Stimulated activated CD4-positive, alpha-beta T cell treated with anti-CD3 and anti-CD28 coated beads, Interleukin-15, amount 100 ng/mL, for 24 hours (primary cell): ENCODE results near the gene RBP5.

Source experiments
- DNase-seq: peaks from one replicate; pipeline ENCODE4 v3.0.0-alpha.2; 2020

RBP5 gene, protein sequence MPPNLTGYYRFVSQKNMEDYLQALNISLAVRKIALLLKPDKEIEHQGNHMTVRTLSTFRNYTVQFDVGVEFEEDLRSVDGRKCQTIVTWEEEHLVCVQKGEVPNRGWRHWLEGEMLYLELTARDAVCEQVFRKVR

DNA sequence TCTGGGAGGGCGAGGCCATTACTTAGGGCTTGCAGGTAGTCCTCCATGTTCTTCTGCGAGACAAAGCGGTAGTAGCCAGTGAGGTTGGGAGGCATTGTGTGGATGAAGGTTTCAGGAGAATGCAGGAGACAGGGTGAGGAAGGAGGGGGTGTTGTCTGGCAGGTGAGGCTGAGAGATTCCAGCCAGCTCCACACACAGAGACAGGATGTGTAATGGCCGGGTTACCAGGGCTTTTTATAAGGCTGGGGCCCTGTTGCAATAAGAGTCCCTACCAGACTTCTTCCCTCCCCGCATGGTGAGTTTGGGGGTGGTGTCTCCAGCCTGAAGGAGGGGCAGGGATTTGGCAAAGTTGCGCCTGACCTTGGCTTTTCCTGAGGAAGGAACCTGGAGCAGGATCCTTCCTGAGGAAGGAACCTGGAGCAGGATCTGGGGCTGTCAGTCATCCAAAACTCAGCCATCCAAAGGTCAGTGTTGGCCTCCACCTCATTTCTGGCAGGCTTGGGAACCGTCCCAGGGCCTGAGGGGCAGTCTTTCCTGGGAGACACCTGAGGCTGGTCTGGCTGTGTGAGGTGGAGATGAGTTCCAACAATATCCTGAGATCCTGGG is at the start of gene RBP5:
RBP5 (minus strand) TSS at position 209 of the 606 bp plus-strand sequence; CDS start at position 95, 114 bp downstream.
- no peak for DNase-seq

DNA sequence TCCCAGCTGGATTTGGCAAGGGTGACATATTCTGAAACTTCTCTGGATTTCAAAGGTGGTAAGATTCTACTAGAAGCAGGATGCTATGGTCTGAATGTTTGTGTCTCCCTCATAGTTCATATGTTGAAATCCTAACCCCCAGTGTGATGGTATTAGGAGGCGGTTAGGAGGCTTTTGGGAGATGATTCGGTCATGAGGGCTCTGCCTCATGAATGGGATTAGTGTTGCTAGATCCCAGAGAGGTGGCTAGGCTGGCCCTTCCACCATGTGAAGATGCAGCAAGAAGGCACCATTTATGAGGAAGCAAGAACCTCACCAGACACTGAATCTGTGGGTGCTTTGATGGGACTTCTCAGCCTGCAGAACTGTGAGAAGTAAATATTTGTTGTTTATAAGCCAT is 49.8 kb upstream of the RBP5 start:
- DNase-seq, result no peak

DNA sequence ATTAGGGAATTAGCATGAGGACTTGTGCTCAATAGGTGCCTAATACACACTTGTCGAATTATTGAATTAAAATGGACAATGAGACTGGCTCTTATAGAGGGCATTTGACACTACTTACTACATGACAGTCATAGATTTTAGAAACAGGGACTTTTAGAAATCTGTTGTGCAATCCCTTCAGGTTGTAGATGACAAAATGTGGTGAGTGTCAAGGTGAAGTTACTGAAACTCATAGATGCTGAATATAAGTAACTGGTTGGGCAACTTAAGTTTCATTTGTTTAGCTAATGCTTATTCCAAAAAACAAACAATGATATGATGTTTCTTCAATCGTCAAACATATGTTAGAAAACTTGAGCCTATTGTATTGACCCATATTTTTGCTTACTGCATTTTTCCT is 47.9 kb upstream of the RBP5 start:
- no peak for DNase-seq

DNA sequence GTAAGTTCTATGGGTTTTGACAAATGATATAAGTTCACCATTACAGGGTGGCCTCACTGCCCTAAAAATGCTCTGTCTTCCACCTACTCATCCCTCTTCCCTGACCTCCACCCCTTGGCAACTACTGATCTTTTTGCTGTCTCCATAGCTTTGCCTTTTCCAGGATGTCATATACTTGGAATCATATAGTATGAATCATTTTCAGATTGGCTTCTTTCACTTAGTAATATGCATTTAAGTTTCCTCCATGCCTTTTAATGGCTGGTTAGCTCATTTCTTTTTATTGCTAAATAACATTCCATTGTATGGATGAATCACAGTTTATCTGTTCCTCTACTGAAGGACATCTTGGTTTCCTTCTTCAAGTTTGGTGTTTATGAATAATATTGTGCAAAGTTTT is 46.8 kb upstream of the RBP5 start:
- DNase-seq, result no peak

DNA sequence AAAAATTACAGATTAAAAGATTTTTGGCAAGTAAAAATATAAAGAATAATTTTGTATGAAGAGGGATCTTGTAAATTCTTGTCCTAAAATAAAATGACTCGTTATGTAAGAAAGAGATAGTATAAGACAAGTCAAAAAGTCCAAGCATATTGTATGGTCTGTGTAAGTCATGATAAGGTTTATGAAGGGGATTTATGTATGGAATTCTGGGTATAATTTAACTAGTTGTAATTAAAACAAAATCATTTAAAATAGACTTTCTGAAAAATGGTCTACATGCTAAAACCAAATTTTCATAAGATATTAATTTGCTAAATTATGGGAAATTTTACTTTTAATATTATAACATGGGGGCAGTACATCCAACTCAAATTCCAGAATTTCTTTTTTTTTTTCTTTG is 43.2 kb upstream of the RBP5 start:
- DNase-seq, result no peak

DNA sequence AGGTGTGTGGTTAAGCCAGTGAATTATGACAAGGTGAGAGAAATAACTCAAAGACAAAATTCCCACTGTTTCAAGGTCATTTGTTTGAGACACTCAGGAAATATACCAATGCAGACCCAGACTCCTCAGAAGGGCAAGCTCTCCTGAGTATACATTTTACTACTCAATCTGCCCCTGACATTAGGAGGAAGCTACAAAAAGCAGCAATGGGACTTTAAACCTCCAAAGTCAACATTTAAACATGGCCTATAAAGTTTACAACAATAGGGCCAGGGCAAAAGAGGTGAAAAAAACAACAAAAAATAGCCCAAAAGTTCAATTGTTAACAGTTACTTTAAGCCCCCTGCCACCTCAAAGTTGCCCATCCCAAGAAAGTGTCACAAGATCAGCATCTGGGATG is 41.3 kb upstream of the RBP5 start:
- DNase-seq, result no peak

DNA sequence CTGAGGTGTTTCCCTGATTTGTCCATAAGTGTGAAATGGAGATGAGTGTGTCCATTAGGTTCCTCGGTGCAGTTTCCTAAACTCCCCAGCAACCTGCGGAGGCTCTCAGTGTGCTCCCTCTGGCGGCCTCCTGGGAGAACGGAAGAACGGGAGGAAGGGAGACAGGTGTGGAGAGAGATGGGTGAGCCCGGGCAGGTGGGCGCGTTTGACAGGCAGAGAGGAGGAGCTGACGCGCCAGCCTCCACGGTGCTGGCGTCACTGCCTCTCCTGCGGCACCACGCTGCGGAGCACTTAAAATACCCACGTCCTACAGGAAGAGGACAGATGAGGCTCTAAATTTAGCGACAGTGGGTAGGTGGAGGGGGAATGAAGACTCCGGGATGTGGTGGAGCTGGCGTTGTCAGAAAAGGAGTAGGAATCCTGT is 34.0 kb upstream of the RBP5 start:
- peak; percentile 53 for DNase-seq

DNA sequence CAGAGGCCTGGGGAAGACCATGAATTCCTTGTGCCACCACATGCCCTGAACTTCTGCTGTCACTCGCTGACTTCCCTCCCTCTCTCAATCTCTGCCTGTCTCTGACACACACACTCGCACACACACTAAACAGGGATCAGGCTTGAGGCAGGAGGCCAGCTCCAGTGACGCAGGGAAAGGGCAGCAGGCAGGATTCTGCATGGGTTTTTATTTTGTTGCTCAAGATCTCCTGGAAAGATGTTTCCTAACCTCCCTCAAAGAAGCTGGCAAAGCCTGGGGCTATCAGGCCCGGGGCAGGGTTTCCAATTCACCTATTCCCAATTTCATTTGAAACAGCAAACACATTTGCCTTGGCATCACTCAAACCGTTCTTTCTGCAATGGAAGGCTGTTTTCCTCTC is 33.1 kb upstream of the RBP5 start:
- no peak for DNase-seq

DNA sequence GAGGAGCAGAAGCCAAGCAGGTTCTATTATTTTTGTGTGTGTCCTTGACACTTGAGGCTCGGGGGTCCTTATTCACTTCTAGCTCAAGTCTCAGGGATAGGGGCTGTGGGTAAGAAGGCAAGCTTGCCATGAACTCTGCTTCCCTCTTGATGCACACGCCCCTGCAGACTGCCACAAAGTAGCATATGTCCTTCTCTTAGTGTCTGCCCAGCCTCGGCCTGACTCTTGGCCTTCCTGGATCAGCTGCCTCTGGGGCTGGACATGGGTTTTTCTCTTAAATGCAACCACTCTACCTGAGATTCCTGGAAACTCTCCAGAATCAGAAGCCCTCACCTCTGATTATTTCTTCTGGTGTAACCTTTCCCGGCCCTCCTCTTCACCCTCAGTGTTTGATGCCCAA is 32.6 kb upstream of the RBP5 start:
- DNase-seq, result no peak

DNA sequence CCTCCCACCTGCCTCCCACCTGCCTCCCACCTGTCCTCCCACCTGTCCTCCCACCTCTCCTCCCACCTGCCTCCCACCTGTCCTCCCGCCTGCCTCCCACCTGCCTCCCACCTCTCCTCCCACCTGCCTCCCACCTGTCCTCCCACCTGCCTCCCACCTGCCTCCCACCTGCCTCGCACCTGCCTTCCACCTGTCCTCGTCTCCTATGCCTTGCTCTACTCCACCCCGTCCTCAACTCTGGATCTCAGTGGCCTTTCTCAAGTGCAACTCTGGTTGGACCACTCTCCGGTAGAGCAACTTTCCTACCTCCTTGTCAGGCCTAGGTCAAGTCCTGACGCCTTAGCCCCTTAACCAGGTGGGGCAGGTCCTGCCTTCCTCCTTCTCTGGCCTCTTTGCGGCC is 31.5 kb upstream of the RBP5 start:
- DNase-seq, result no peak

DNA sequence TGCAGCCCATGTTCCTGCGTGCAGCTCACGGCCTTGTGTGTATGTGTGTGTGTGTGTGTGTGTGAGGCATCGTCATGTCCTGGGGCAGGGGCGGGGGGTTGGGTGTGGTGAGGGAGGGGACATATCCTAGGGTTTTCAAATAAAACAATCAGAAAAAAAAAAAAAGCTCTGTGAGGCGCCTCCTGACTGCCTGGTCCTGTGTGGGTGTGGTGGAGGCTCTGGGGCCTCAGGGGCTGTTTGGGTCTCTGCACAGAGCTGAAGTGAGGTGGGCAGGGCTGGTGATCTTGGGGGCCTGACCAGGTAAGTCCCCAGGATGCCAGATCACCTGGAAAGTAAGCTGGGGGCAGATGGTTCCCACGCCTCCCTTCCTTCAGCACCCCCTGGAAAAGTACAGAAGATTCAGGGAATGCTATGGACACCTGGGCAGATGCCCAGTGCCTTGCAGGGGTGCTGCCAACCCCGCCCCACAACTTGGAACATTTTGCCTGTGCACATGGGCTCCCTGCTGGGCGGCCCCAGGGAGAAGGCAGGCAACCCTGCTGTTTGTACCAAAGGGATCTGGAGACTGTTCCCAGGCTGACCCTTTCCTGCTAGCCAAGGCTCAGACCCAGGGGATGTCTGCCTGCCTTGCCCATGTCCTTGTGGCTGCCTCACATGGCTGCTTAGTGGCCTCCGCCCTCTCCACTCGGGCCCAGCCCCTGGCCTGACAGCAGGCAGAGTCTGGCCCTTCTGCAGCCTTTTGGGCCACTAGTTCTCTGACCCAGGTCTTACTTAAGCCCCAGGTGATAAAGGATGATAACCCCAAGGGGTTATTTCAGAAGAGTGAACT is 30.3 kb upstream of the RBP5 start:
- no peak for DNase-seq

DNA sequence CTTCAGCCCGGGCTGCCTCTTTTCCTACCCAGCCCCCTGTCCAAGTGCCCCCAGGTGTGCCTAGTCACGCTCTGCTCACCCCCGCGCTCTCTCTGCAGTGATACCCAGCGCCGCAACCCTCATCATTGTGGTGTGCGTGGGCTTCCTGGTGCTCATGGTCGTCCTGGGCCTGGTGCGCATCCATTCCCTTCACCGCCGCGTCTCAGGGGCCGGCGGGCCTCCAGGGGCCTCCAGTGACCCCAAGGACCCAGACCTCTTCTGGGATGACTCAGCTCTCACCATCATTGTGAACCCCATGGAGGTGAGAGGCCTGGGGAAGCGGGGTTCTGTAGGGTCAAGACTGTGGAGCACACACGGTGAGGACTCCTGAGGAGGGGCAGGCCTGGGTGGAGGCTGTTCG is 28.7 kb upstream of the RBP5 start:
- no peak for DNase-seq

DNA sequence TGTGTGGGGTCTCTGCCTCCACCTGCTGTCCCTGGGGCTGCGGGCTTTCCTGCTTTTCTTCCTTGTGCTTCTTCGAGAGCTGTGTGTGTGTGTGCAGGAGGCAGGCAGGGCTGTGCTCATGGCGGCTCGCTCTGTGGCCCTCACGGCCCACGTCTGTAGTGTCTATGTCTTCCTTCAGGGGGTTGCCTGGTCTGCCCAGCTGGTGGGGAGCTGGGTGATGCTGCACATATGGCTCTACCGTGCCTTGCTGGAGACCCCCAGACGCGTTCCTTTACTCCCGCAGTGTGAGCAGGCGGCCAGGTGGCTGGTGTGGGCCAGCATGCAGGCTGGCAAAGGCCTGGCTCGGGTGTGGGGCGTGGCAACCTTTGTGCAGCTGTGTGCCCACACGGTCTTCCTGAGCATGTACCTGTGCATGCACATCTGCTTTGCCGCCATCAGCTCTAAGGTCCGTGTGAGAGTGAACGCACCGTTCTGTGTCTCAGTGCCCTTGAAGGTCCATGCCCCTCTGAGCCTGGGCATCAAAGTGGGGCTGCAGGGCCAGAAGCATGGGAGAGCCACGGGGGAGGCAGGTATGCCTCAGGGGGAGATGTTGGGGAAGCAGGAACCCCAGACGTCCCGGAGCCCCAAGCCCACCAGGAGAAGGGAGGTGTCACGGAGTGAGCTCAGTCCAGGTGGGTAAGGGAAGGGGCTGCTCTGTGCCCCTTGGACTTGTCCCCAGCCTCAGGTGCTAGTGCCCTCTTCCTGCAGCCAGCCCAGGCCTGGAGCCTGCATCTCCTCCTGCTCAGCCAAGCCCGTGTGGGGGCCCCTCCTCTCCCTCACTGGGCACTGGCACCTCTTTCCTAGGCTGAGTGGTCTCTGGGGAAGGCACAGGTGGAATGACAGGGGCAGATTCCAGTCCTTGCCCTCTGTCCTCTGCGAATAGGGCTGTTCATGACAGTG is 27.8 kb upstream of the RBP5 start:
- DNase-seq, result no peak

DNA sequence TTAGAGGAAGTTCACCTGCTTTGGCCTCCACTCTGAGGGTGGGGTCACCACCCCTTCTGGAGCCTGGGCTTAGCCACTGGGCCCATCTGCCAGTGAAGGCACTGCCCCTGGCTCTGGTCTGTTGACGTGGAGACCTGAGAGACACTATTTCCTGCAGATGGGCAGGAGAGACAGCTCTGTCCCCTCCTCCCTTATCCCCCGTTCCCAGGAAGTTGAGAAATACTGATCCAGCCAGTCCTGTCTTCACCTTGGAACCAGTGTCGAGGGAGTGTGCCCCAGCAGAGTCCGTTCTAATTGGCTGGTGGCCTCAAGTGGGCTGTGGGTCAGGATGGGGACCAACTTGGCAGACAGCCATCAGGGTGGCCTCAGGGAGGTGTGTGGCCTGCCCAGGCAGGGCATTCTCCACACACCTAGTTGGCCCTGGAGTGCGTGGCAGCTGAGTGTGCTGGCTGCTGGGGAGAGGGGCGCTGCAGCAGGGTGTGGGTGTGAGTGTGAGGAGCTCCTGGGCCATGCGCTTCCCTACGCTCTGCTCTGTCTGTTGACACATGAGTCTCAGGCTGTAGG is 26.9 kb upstream of the RBP5 start:
- DNase-seq, result no peak

DNA sequence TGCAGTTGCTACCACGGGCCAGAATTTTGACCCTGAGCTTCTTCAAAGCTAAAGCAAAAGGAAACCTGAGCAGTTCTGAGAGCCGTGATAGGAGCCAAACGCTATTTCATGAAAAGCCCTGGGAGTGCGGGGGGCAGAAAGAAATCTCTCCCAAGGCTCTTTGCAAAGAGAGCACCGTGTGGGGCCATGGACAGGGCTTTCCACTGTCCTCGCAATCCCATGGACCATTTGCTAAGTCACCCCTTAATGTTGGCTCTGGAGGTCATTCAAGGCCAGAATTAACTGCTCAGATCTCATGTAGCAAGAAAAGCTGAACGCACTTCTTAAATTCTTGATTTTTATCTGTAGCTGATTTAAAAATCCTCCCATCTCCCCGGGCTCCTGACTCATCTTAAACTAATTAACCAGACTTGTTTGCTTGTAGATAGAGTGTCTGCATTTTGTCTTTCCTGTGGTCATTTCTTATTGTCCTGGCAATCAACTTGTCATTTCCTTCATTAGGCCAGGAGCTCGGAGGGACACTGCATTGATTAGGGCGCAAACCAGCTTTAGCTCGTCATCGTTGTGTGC is 26.3 kb upstream of the RBP5 start:
- DNase-seq, result no peak

DNA sequence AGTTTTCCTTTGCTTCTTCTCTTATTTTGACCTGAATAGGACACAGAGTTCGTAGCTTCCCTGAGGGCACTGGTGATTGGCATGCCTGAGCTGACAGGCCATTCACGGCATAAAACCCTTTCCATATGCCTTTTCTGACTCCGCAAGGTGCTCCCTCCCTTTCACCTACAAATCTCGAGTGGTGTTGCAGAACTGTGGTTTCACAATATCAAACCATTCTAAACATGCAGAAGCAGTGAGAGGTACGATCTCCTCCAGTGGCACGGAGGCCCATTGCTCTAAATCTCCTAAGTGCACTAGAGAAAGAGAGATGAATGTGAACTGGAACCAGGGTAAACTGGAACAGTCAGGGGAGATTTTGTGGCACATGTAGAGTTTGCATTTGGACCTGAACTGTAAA is 25.4 kb upstream of the RBP5 start:
- no peak for DNase-seq

DNA sequence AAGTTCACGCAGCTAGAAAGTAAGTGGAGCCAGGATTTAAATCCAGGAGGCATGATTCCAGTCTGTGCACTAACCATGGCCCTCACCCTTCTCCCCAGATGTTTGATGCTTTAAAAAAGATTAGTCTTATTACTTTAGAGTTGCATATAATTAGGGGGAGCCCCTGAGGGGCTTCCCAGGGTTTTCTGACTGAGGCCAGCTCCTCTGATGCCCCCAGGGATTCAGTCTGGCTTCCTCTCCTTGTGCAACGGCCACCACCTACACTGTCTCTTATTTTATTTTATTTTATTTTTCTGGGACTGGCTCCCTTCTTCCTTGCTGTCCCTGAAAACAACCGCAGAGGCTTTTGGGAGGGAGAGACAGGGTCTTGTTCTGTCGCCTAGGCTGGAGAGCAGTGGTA is 24.1 kb upstream of the RBP5 start:
- DNase-seq, result no peak

DNA sequence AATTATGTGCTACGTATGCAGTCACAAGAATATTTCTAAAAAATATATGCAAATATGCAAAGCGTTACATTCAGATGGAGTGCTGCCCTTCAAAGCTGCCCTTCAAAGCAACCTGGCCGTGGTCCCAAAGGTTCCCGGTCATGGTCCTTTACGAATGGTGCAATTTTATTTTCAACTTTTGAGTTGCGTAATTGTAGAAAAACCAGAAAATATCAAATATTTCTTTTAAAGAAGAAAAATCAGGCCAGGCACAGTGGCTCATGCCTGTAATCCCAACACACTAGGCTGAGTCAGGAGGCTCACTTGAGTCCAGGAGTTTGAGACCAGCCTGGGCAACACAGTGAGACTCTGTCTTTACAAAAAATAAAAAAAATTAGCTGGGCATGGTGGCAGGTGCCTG is 22.8 kb upstream of the RBP5 start:
- DNase-seq, result no peak

DNA sequence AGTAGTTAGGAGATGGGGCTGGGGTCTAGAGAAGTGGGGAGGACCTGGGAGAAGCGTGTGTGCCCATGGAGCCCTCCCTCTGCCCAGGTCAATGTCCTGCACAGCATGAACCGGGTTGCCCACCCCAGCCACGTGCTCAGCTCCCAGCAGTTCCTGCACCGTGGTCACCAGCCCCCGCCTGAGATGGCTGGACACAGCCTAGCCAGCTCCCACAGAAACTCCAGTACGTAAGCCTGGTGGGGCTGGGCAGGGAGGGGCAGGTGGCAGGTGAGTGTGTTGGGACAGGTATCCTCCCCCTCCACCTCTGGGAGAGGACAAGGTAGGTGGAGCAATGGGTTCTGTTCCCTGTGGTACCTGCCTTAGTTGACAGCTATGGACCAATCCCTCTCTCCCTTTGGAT is 22.2 kb upstream of the RBP5 start:
- DNase-seq, result no peak

DNA sequence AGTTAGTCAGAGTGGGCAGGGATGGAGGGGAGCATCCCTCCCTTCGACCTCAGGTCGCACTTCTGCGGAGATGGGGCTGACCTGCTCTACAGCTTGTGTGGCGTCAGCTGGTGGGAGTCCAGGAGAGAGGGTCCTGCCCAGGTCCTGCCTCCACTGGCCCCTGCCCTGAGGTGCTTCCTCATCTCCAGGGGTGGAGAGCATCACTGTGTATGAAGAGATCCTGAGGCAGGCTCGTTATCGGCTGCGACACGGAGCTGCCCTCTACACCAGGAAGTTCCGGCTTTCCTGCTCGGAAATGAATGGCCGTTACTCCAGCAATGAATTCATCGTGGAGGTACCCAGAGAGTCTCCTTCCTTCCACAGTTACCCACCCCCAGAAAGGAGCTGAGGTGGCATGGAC is 21.7 kb upstream of the RBP5 start:
- DNase-seq, result no peak

DNA sequence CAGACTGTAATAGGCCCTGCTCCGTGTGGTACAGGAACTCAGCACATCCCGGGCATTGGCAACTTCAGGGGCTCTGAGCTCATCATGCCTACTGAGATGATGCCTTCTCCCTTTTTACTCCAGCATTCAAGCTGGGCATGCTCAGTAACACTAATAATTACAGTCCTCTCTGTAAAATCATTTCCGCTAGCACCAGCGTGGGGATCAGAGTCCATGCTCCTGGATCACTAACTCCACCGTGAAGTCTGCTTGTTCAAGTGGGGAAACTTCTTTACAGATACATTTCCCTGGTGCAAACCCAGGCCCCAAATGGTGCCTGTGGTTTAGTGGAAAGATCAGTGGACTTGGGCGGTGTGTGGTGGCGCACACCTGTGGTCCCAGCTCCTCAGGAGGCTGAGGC is 18.2 kb upstream of the RBP5 start:
- no peak for DNase-seq

DNA sequence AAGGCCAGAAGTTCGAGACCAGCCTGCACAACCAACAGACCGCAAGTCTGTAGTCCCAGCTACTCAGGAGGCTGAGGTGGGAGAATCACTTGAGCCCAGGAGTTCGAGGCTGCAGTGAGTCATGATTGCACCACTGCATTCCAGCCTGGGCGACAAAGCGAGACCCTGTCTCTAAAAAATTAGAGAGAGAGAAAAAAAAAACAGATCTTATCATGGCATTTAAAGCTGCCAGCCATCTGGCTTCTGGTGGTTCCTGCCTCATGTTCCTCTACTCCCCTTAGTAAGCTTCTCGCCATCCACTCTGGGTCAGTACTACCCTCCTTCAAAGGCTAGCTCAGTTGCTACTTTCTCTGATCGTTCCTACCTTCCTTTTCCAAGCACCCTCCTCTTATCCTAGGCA is 17.5 kb upstream of the RBP5 start:
- DNase-seq, result no peak

DNA sequence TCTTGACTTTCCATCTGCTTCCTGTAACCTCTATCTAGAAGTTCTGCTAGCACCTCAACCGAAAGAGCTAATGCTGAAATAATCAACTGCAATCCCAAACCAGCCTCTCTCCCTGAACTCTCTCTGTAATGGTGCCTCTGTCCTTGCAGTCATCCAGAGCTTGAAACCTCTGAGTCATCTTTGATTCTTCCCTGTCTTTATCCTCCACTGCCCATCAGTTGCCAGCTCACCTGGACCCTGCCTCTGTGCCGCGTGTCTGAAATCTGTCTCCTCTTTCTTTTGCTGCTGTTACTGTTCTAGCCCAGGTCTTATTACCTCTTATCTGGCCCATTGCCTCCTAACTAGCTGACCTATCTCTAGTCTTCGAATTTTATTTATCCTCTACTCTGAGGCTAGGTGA is 17.0 kb upstream of the RBP5 start:
- no peak for DNase-seq
